Right kidney (tissue), 1 donor: Measurements from ENCODE around the gene ZNF679.
A peak's percentile ranks its signal among the peaks of the same experiment; 100 is the strongest.
"Not testable (repeated sequence)": the region's sequence is repeated elsewhere in the genome, so short reads cannot be mapped to it uniquely, and the experiment has no call there.

Source experiments
- DNase-seq: peaks from one replicate; pipeline ENCODE4 v3.0.0-alpha.2; 2016

Gene ZNF679

DNA sequence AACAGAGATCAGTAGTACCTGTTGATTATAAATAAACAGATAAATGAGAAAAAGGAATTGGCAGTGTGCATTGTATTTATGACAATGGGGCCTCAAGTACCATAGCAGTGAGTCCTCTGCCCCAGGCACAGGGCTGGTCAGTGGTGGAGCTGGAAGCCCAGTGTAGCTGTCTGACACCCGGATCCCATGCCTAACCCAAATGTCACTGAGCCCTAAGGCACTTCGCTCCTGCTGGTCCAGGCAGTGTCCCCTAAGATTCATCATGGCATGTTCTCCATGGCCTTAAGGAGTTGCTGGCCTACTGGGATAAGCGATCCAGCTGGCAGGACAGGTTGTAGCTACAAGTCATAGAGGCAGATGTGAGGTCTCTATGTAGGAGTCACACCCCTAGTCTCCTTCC, 82.2 kb downstream of the ZNF679 start:
- no peak for DNase-seq

DNA sequence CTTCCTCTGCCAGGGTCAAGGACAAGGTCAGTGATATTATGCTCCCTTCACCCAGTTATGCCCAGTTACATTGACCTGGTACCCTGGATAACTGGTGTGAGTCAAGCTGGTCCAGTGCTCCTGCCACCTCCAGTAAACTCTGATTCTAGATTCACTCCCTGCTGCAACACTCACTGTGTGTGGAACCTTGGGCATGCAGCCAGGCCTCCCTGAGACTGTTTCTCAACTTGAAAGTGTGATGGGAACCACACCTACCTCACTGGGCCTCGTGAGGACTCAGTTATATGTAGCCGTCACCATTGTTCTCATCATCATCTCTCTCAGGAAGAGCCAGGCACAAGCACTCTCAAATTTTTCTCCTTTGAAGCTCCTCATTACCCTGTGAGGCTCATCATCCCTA, 84.6 kb downstream of the ZNF679 start:
- DNase-seq: no peak

DNA sequence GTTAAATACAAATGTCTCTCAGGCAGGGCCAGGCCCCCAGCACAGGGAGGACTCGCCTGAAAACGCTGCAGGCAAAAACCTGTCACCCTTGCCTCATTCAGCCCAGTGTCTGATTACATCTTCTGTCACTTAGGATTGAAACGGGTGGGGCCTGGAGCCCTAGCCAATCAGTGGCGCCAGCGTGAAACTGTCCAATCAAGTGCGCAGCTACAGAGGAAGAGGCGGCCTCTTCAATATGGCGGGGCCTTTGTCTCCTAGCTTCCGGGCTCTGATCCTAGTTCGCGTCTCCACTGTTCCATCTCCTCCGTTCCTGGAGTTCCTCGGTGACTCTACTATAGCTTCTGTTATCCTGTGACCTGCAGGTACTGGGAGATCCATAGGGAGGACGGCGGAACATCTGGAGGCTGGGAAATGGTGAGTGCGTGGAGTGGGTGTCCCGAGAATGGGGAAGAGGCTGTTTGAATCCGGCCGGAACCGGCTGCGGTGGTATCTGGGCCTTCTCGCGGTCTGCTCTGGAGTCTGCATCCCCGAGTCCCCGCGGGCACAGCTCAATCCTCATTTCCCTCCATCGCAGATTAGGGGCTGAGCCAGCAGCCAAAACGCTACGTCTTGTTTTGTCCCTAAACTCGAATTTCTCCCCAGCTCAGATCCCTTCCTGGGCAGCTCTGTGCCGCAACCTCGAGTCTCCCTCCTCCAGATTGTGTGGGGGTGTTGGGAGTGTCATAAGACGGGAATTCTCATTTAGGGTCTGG, 85.6 kb downstream of the ZNF679 start, which contains the start of gene ZNF736:
Gene ZNF736, plus strand, starts transcription at position 222 of the 752 bp plus-strand sequence. Its CDS starts 190 bp downstream, at position 412.
- peak; percentile 92 for DNase-seq

DNA sequence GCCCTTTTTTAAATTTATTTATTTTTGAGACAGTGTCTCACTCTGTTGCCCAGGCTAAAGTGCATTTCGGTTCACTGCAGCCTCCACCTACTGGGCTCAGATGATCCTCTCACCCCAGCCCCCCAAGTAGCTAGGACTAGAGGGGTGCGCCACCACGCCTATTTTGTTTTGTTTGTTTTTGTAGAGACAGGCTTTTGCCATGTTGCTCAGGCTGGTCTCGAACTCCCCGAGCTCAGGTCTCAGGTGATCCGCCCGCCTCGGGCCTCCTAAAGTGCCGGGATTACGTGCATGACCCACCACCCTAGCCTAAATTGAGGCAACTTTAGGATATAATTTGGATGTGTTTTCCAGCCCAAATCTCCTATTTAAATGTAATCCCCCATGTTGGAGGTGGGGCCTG, 86.3 kb downstream of the ZNF679 start:
- no peak for DNase-seq

DNA sequence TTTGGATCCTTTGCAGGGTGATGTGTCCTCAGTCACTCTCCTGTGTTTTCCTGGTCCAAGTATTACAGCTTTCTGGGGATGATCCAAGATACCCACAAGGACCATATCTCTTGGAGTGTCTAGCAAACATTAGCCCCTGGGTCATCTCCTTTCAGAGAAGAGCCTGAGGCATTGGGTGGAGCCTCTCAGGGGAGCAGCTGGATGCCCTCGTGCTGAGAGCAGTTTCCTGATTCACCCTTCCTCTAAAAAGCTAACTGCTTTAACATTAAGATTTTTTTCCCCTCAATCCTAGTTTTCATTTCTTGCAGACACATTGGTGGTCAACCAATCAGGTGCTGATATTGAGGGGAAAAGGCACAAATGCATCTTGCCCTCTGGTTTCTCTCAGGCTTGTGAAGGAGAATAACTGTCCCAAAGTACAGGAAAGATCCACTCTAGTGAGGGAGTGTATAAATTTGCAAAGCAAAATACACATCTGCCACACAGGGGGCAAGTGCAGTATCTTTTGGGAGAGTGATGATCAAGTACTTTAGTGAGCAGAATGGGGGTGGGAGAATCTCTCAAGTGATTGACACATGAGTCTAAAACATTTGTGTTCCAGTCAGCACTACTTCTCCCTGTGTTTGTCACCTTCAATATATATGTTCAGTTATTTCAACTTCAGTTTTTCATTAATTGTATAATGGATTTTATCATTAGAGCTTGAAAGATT, 87.9 kb downstream of the ZNF679 start:
- DNase-seq: not testable (repeated sequence)
